ENCODE data around the gene TNFRSF1B.
"Not testable (repeated sequence)": the region's sequence is repeated elsewhere in the genome, so short reads cannot be mapped to it uniquely, and the experiment has no call there.

TNFRSF1B gene

GRCh38 chr1:12224092-12224491 is 57.3 kb downstream of the TNFRSF1B start:
- not testable (repeated sequence) for DNase-seq

GRCh38 chr1:12228979-12229378 is 62.2 kb downstream of the TNFRSF1B start:
- no peak for DNase-seq

GRCh38 chr1:12229386-12229834 is 62.6 kb downstream of the TNFRSF1B start:
- DNase-seq, result no peak

GRCh38 chr1:12229835-12230548 is 63.2 kb downstream of the TNFRSF1B start, which contains the start of gene VPS13D:
VPS13D (plus strand) TSS chr1:12230030; CDS start chr1:12234267, 4,237 bp downstream.
- DNase-seq, result peak; percentile 75

GRCh38 chr1:12230549-12231275 is 63.9 kb downstream of the TNFRSF1B start:
- DNase-seq, result no peak

GRCh38 chr1:12231276-12231595 is 64.4 kb downstream of the TNFRSF1B start:
- DNase-seq, result no peak

GRCh38 chr1:12232221-12232620 is 65.4 kb downstream of the TNFRSF1B start:
- no peak for DNase-seq

GRCh38 chr1:12244078-12244477 is 77.3 kb downstream of the TNFRSF1B start:
- no peak for DNase-seq

GRCh38 chr1:12244585-12244984 is 77.8 kb downstream of the TNFRSF1B start:
- no peak for DNase-seq

GRCh38 chr1:12245116-12245515 is 78.3 kb downstream of the TNFRSF1B start:
- no peak for DNase-seq

- no peak for DNase-seq
These were observed 78.9 kb downstream of the TNFRSF1B start for GRCh38 chr1:12245733-12246132.

GRCh38 chr1:12246584-12246983 is 79.8 kb downstream of the TNFRSF1B start:
- no peak for DNase-seq

- no peak for DNase-seq
These were observed 82.4 kb downstream of the TNFRSF1B start for GRCh38 chr1:12249181-12249580.

GRCh38 chr1:12249748-12250147 is 83.0 kb downstream of the TNFRSF1B start:
- DNase-seq, result no peak

GRCh38 chr1:12251442-12251841 is 84.7 kb downstream of the TNFRSF1B start:
- DNase-seq, result no peak

GRCh38 chr1:12255913-12256312 is 89.1 kb downstream of the TNFRSF1B start:
- no peak for DNase-seq

- no peak for DNase-seq
These were observed 91.5 kb downstream of the TNFRSF1B start for GRCh38 chr1:12258272-12258671.

All from NCI-H1048 (cell line).